ENCODE data around the gene UBD.

Gene UBD

GRCh38 chr6:29521006-29521680 is 38.4 kb downstream of the UBD start:
- DNase-seq, result no peak

GRCh38 chr6:29520232-29520631 is 39.3 kb downstream of the UBD start:
- no peak for DNase-seq

GRCh38 chr6:29519291-29520010 is 40.1 kb downstream of the UBD start:
- no peak for DNase-seq

GRCh38 chr6:29517728-29518440 is 41.6 kb downstream of the UBD start:
- DNase-seq, result no peak

- no peak for DNase-seq
Observed at GRCh38 chr6:29517245-29517644, 42.3 kb downstream of the UBD start.

GRCh38 chr6:29516108-29516507 is 43.4 kb downstream of the UBD start:
- DNase-seq, result no peak

- no peak for DNase-seq
Observed at GRCh38 chr6:29510746-29511300, 48.7 kb downstream of the UBD start.

- no peak for DNase-seq
Observed at GRCh38 chr6:29510202-29510601, 49.3 kb downstream of the UBD start.

- no peak for DNase-seq
Observed at GRCh38 chr6:29509711-29510110, 49.8 kb downstream of the UBD start.

- DNase-seq, result no peak
Observed at GRCh38 chr6:29509239-29509638, 50.3 kb downstream of the UBD start.

- DNase-seq, result no peak
Observed at GRCh38 chr6:29507319-29507718, 52.2 kb downstream of the UBD start.

GRCh38 chr6:29506446-29507067 is 53.0 kb downstream of the UBD start:
- DNase-seq, result no peak

GRCh38 chr6:29505808-29506207 is 53.7 kb downstream of the UBD start:
- no peak for DNase-seq
